Liver (tissue), 9 donors: ENCODE results near the gene KCTD2. TPM values are rescaled to one million over a fixed set of nuclear protein-coding genes. Genes with fewer than 3 reads are reported as not detected.

Experiments used
- DNase-seq: peaks from one replicate; pipeline ENCODE4 v3.0.0-alpha.2; 2017; ENCODE audit warnings: low spot score
- H3K27ac ChIP-seq, 2 donors: one replicate each; pipeline ENCODE4 v1.7.0; 2013; ENCODE audit warnings: inconsistent platforms in 2 of 2, low read length in 2 of 2, control low read depth in 1 of 2, low read depth in 1 of 2, mild to moderate bottlenecking in 1 of 2
- H3K27me3 ChIP-seq, 4 donors: one replicate each; pipeline versions ENCODE4 v1.6.1 to v1.7.0; 2013; ENCODE audit warnings: low read length in 3 of 4, inconsistent platforms in 1 of 4, mild to moderate bottlenecking in 1 of 4, moderate library complexity in 1 of 4; ENCODE audit not compliant: control insufficient read depth in 4 of 4, insufficient read depth in 4 of 4
- H3K36me3 ChIP-seq, 4 donors: one replicate each; pipeline versions ENCODE4 v1.6.1 to v1.7.0; 2013; ENCODE audit warnings: low read length in 3 of 4, mild to moderate bottlenecking in 3 of 4, low read depth in 1 of 4, moderate library complexity in 1 of 4; ENCODE audit not compliant: control insufficient read depth in 4 of 4, insufficient read depth in 3 of 4
- H3K4me1 ChIP-seq, 4 donors: one replicate each; pipeline versions ENCODE4 v1.6.1 to v1.7.0; 2013; ENCODE audit warnings: low read length in 3 of 4, mild to moderate bottlenecking in 3 of 4, moderate library complexity in 1 of 4; ENCODE audit not compliant: control insufficient read depth in 4 of 4, insufficient read depth in 4 of 4
- H3K4me3 ChIP-seq, 3 donors: one replicate each; pipeline versions ENCODE4 v1.6.1 to v1.7.0; 2013; ENCODE audit warnings: low read length in 3 of 3, control low read depth in 1 of 3, low read depth in 1 of 3, mild to moderate bottlenecking in 1 of 3
- H3K9ac ChIP-seq, 2 donors: one replicate each; pipeline ENCODE4 v1.7.0; 2013; ENCODE audit warnings: low read length in 2 of 2, mild to moderate bottlenecking in 2 of 2, moderate library complexity in 2 of 2, control low read depth in 1 of 2, low read depth in 1 of 2
- H3K9me3 ChIP-seq, 4 donors: one replicate each; pipeline versions ENCODE4 v1.6.1 to v1.7.0; 2013; ENCODE audit warnings: low read length in 3 of 4; ENCODE audit not compliant: control insufficient read depth in 4 of 4
- CTCF ChIP-seq: fragments of 150-350 bp; IDR thresholded peaks from 2 replicates; pipeline ENCODE4 v1.5.1; 2017; ENCODE audit warnings: improper control_type of control experiment, low read depth, low read length; ENCODE audit not compliant: missing input control
- EGR1 ChIP-seq, 2 donors: IDR thresholded peaks; 2 replicates each; pipeline ENCODE4 v1.6.1; 2016 to 2018; ENCODE audit warnings: antibody characterized with exemption in 2 of 2, low read depth in 2 of 2
- FOXA1 ChIP-seq: IDR thresholded peaks from 2 replicates; pipeline ENCODE4 v1.6.1; 2016; ENCODE audit warnings: antibody characterized with exemption
- FOXA2 ChIP-seq: IDR thresholded peaks from 2 replicates; pipeline ENCODE4 v1.6.1; 2016; ENCODE audit warnings: antibody characterized with exemption
- GABPA ChIP-seq, 2 donors: IDR thresholded peaks in 1 of 2; conservative IDR thresholded peaks in 1 of 2; 2 replicates each; pipeline ENCODE4 v1.6.1; 2016; ENCODE audit warnings: antibody characterized with exemption in 2 of 2, mild to moderate bottlenecking in 1 of 2, moderate library complexity in 1 of 2
- HNF4A ChIP-seq, 2 donors: conservative IDR thresholded peaks; 2 replicates each; pipeline ENCODE4 v1.6.1; 2016; ENCODE audit warnings: antibody characterized with exemption in 2 of 2, mild to moderate bottlenecking in 2 of 2
- HNF4G ChIP-seq: IDR thresholded peaks from 2 replicates; pipeline ENCODE4 v1.6.1; 2016; ENCODE audit warnings: antibody characterized with exemption
- JUND ChIP-seq, 2 donors: IDR thresholded peaks; 2 replicates each; pipeline ENCODE4 v1.6.1; 2016; ENCODE audit warnings: antibody characterized with exemption in 2 of 2
- MAX ChIP-seq: IDR thresholded peaks from 2 replicates; pipeline ENCODE4 v1.6.1; 2016; ENCODE audit warnings: antibody characterized with exemption
- NR2F2 ChIP-seq: IDR thresholded peaks from 2 replicates; pipeline ENCODE4 v1.6.1; 2016; ENCODE audit warnings: antibody characterized with exemption
- RAD21 ChIP-seq, 2 donors: IDR thresholded peaks; 2 replicates each; pipeline ENCODE4 v1.6.1; 2016; ENCODE audit warnings: antibody characterized with exemption in 2 of 2, mild to moderate bottlenecking in 2 of 2
- REST ChIP-seq: IDR thresholded peaks from 2 replicates; pipeline ENCODE4 v1.6.1; 2016; ENCODE audit warnings: antibody characterized with exemption, mild to moderate bottlenecking
- RXRA ChIP-seq, 2 donors: IDR thresholded peaks; 2 replicates each; pipeline ENCODE4 v1.6.1; 2017 to 2018; ENCODE audit warnings: antibody characterized with exemption in 2 of 2, mild to moderate bottlenecking in 1 of 2
- SP1 ChIP-seq: IDR thresholded peaks from 2 replicates; pipeline ENCODE4 v1.6.1; 2018; ENCODE audit warnings: antibody characterized with exemption, mild to moderate bottlenecking
- TAF1 ChIP-seq: conservative IDR thresholded peaks from 2 replicates; pipeline ENCODE4 v1.6.1; 2016; ENCODE audit warnings: antibody characterized with exemption, mild to moderate bottlenecking
- YY1 ChIP-seq: IDR thresholded peaks from 2 replicates; pipeline ENCODE4 v1.6.1; 2016; ENCODE audit warnings: antibody characterized with exemption, mild to moderate bottlenecking
- ZBTB33 ChIP-seq: IDR thresholded peaks from 2 replicates; pipeline ENCODE4 v1.6.1; 2016; ENCODE audit warnings: antibody characterized with exemption
- WGBS: extraction: QIAGEN DNeasy Blood & Tissue Kit; methylation state at CpG from one replicate; pipeline ENCODE4 v1.1.7; 2013; 5-methylcytosine and 5-hydroxymethylcytosine counted together
- polyA plus RNA-seq, 2 donors: library from polyadenylated mRNA; stranded (reverse) in 1 of 2; unstranded in 1 of 2; fragments of 200-250 nt in 1 of 2; fragments of >200 nt in 1 of 2; fragmentation: Nextera tagmentation in 1 of 2; extraction: Ambion mirVana in 1 of 2; gene quantifications; one replicate each; pipeline versions ENCODE4 v1.2.1 to v1.2.3, GENCODE V29; 2013 to 2015
- total RNA-seq, 2 donors: library from RNA; depleted of rRNA; stranded (reverse); fragments of >200 nt; gene quantifications; one replicate each; pipeline ENCODE4 v1.2.3, GENCODE V29; 2014
- TF ChIP-seq, protein P1 (sequence below): IDR thresholded peaks from 2 replicates; pipeline ENCODE4 v1.6.1; 2016; ENCODE audit warnings: antibody characterized with exemption
- donor health status: healthy.
- donor health status: healthy.
- donor health status: healthy.
- donor health status: healthy.
- donor health status: healthy.

Gene KCTD2
- total and polyA plus RNA-seq, 4 donors = 2.4 to 8.2 (median 6.4) TPM

GRCh38 chr17:75060434-75061054 is 13.5 kb downstream of the KCTD2 start:
- Histone ChIP-seq H3K4me1 (peaks cover 0 to 11% (median 5%) of the 10 kb centered on the region in 4 donors), H3K27ac (peak overlapping the region; percentile 40 to 48), H3K9me3 (no peaks in the 10 kb centered on the region), H3K36me3 (peaks cover 14 to 35% (median 22%) of the 10 kb centered on the region in 4 donors), H3K4me3 (no peak overlapping the region), H3K9ac (no peak overlapping the region), H3K27me3 (no peaks in the 10 kb centered on the region)
- WGBS = 60% methylated on average over 26 of the region's 26 CpGs
- TF ChIP-seq RXRA (IDR thresholded peaks at IDR 0.05) (no peak), ZBTB33 (no peak), SP1 (no peak), TAF1 (no peak), HNF4A (conservative IDR thresholded peaks at IDR 0.05) (no peak), HNF4G (no peak), EGR1 (IDR thresholded peaks at IDR 0.05; ENCODE audit: low read depth in 2 of 2) (no peak), GABPA (IDR thresholded peaks at IDR 0.05 in 1 of 2, conservative IDR thresholded peaks at IDR 0.05 in 1 of 2) (no peak), MAX (no peak), FOXA1 (no peak), RAD21 (IDR thresholded peaks at IDR 0.05) (no peak), FOXA2 (no peak), JUND (IDR thresholded peaks at IDR 0.05) (no peak), REST (no peak), CTCF (no peak), YY1 (no peak), NR2F2 (no peak)
- TF ChIP-seq, protein P1, sequence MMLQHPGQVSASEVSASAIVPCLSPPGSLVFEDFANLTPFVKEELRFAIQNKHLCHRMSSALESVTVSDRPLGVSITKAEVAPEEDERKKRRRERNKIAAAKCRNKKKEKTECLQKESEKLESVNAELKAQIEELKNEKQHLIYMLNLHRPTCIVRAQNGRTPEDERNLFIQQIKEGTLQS = no peak
- no peak for DNase-seq
